ENCODE data around the gene ZNF532. TPM values are rescaled to one million over a fixed set of nuclear protein-coding genes. Genes with fewer than 3 reads are reported as not detected.

Gene ZNF532
- total RNA-seq, 5 donors from 2014 or later (not counting 1 experiment from before 2014, with no cell fraction given): 5.0 to 14.2 (median 7.8) TPM

GRCh38 chr18:58861861-58862301 lies 2.8 kb upstream of the ZNF532 start:
- Histone ChIP-seq H3K9me3 (no peaks in the 10 kb centered on the region), H3K27me3 (replicated peaks in 1 of 2; ENCODE audit: control insufficient read depth in 2 of 2, extremely low read depth in 1 of 2, insufficient read depth in 2 of 2, low read length in 1 of 2) (peaks cover 4 to 28% of the 10 kb centered on the region in 2 experiments), H3K4me3 (ENCODE audit: control insufficient read depth in 1 of 2, extremely low read depth in 1 of 2, low read length in 1 of 2) (no peak overlapping the region), H3K4me1 (ENCODE audit: control insufficient read depth in 1 of 2, extremely low read depth in 1 of 2, insufficient read depth in 2 of 2, low read length in 2 of 2) (peaks cover 0 to 15% of the 10 kb centered on the region in 2 experiments), H3K36me3 (ENCODE audit: control insufficient read depth in 2 of 2, extremely low read depth in 1 of 2, insufficient read depth in 1 of 2, low read length in 1 of 2) (no peaks in the 10 kb centered on the region), H3K27ac (ENCODE audit: low read length) (no peak overlapping the region)
- ChIA-PET POLR2A (interaction anchor here in 1 of 2 donors (0.7 kb wide), 1 partner anchor 320 kb away, joined by 3 read pairs; no protein-coding TSS in a partner anchor), CTCF (no interaction called here)
- Mint-ChIP-seq H3K4me1 (peaks cover 13 to 17% (median 17%) of the 10 kb centered on the region in 3 donors), H3K27ac (no peak overlapping the region), H3K36me3 (no peaks in the 10 kb centered on the region), H3K4me3 (peak overlapping the region in 1 of 3 donors; percentile 25), H3K9me3 (no peaks in the 10 kb centered on the region), H3K27me3 (peaks cover 62 to 65% of the 10 kb centered on the region in 2 donors)
- 60% methylated on average over 1 of the region's 5 CpGs for WGBS (ENCODE audit: insufficient coverage)
- ATAC-seq (replicated peaks in 1 of 4) (no peak), DNase-seq (no peak)

GRCh38 chr18:58862356-58862755 lies 2.3 kb upstream of the ZNF532 start:
- peak overlapping the region; percentile 73 to 75 (median 73) for H3K4me3 Mint-ChIP-seq
- Histone ChIP-seq H3K9me3 (no peaks in the 10 kb centered on the region), H3K36me3 (ENCODE audit: control insufficient read depth in 2 of 2, extremely low read depth in 1 of 2, insufficient read depth in 1 of 2, low read length in 1 of 2) (no peaks in the 10 kb centered on the region), H3K4me1 (ENCODE audit: control insufficient read depth in 1 of 2, extremely low read depth in 1 of 2, insufficient read depth in 2 of 2, low read length in 2 of 2) (peaks cover 0 to 15% of the 10 kb centered on the region in 2 experiments), H3K27me3 (replicated peaks in 1 of 2; ENCODE audit: control insufficient read depth in 2 of 2, extremely low read depth in 1 of 2, insufficient read depth in 2 of 2, low read length in 1 of 2) (peaks cover 4 to 28% of the 10 kb centered on the region in 2 experiments), H3K27ac (ENCODE audit: low read length) (peak overlapping the region; percentile 49), H3K4me3 (ENCODE audit: control insufficient read depth in 1 of 2, extremely low read depth in 1 of 2, low read length in 1 of 2) (no peak overlapping the region)
- H3K9me3 Mint-ChIP-seq: no peaks in the 10 kb centered on the region
- ATAC-seq (replicated peaks in 1 of 4): no peak
- no peaks in the 10 kb centered on the region for H3K36me3 Mint-ChIP-seq
- ChIA-PET POLR2A (interaction anchor here in 1 of 2 donors (0.7 kb wide), 1 partner anchor 320 kb away, joined by 3 read pairs; no protein-coding TSS in a partner anchor), CTCF (no interaction called here)
- peaks cover 59 to 70% of the 10 kb centered on the region in 2 donors for H3K27me3 Mint-ChIP-seq
- peaks cover 13 to 17% (median 17%) of the 10 kb centered on the region in 3 donors for H3K4me1 Mint-ChIP-seq
- 97% methylated on average over 6 of the region's 10 CpGs for WGBS (ENCODE audit: insufficient coverage)
- H3K27ac Mint-ChIP-seq: peak overlapping the region; percentile 75 to 89
- DNase-seq: no peak

GRCh38 chr18:58862851-58863538 lies 1.7 kb upstream of the ZNF532 start:
- Mint-ChIP-seq H3K9me3 (no peaks in the 10 kb centered on the region), H3K36me3 (peaks cover 4% of the 10 kb centered on the region), H3K4me3 (peak overlapping the region; percentile 73 to 75 (median 73)), H3K27me3 (peaks cover 63 to 76% of the 10 kb centered on the region in 2 donors), H3K4me1 (peaks cover 13 to 17% (median 17%) of the 10 kb centered on the region in 3 donors), H3K27ac (peak overlapping the region; percentile 75 to 89)
- Histone ChIP-seq H3K27ac (ENCODE audit: low read length) (peak overlapping the region; percentile 49), H3K36me3 (ENCODE audit: control insufficient read depth in 2 of 2, extremely low read depth in 1 of 2, insufficient read depth in 1 of 2, low read length in 1 of 2) (no peaks in the 10 kb centered on the region), H3K4me3 (ENCODE audit: control insufficient read depth in 1 of 2, extremely low read depth in 1 of 2, low read length in 1 of 2) (peak overlapping the region in 1 of 2 donors; percentile 30), H3K9me3 (no peaks in the 10 kb centered on the region), H3K4me1 (ENCODE audit: control insufficient read depth in 1 of 2, extremely low read depth in 1 of 2, insufficient read depth in 2 of 2, low read length in 2 of 2) (peaks cover 0 to 15% of the 10 kb centered on the region in 2 experiments), H3K27me3 (replicated peaks in 1 of 2; ENCODE audit: control insufficient read depth in 2 of 2, extremely low read depth in 1 of 2, insufficient read depth in 2 of 2, low read length in 1 of 2) (peaks cover 4 to 28% of the 10 kb centered on the region in 2 experiments)
- ATAC-seq (replicated peaks in 1 of 4) (peak; percentile 34 to 52 (median 40)), DNase-seq (peak in 16 of 35 experiments; percentile 4 to 39 (median 14))
- WGBS (ENCODE audit: insufficient coverage): 11% methylated on average over 44 of the region's 66 CpGs
- CTCF ChIA-PET: no interaction called here
- POLR2A ChIA-PET: no interaction called here

- WGBS (ENCODE audit: insufficient coverage): 6% methylated on average over 57 of the region's 72 CpGs
- Mint-ChIP-seq H3K9me3 (peaks cover 0 to 4% (median 3%) of the 10 kb centered on the region in 3 donors), H3K27ac (no peak overlapping the region), H3K27me3 (peaks cover 64 to 75% of the 10 kb centered on the region in 2 donors), H3K36me3 (peaks cover 9% of the 10 kb centered on the region), H3K4me3 (peak overlapping the region; percentile 49 to 73 (median 55)), H3K4me1 (peaks cover 13 to 17% (median 17%) of the 10 kb centered on the region in 3 donors)
- DNase-seq: peak in 28 of 35 experiments; percentile 4 to 52 (median 23)
- Histone ChIP-seq H3K4me1 (ENCODE audit: control insufficient read depth in 1 of 2, extremely low read depth in 1 of 2, insufficient read depth in 2 of 2, low read length in 2 of 2) (peaks cover 0 to 15% of the 10 kb centered on the region in 2 experiments), H3K36me3 (ENCODE audit: control insufficient read depth in 2 of 2, extremely low read depth in 1 of 2, insufficient read depth in 1 of 2, low read length in 1 of 2) (no peaks in the 10 kb centered on the region), H3K27me3 (replicated peaks in 1 of 2; ENCODE audit: control insufficient read depth in 2 of 2, extremely low read depth in 1 of 2, insufficient read depth in 2 of 2, low read length in 1 of 2) (peaks cover 4 to 28% of the 10 kb centered on the region in 2 experiments), H3K27ac (ENCODE audit: low read length) (no peak overlapping the region), H3K9me3 (no peaks in the 10 kb centered on the region), H3K4me3 (ENCODE audit: control insufficient read depth in 1 of 2, extremely low read depth in 1 of 2, low read length in 1 of 2) (no peak overlapping the region)
- ChIA-PET CTCF (no interaction called here), POLR2A (no interaction called here)
- ATAC-seq (replicated peaks in 1 of 4): peak; percentile 60 to 80 (median 66)
Measured at GRCh38 chr18:58863539-58864145, 1.0 kb upstream of the ZNF532 start.

GRCh38 chr18:58865033-58865590 lies 435 bp downstream of the ZNF532 start:
- peaks cover 9% of the 10 kb centered on the region for H3K36me3 Mint-ChIP-seq

GRCh38 chr18:58865701-58866065 lies 1.0 kb downstream of the ZNF532 start:
- no peak overlapping the region for H3K4me3 Mint-ChIP-seq

More at GRCh38 chr18:58865033-58865590, 435 bp downstream of the ZNF532 start:
- CTCF ChIA-PET: no interaction called here
- H3K9me3 ChIP-seq: no peaks in the 10 kb centered on the region
- H3K9me3 Mint-ChIP-seq: peaks cover 0 to 4% (median 3%) of the 10 kb centered on the region in 3 donors
- H3K4me3 Mint-ChIP-seq: peak overlapping the region in 2 of 3 donors; percentile 56 to 61
- DNase-seq (no peak), ATAC-seq (replicated peaks in 1 of 4) (no peak)
- peak overlapping the region; percentile 18 for H3K27ac ChIP-seq (ENCODE audit: low read length)
- peaks cover 2 to 21% of the 10 kb centered on the region in 2 experiments for H3K27me3 ChIP-seq (replicated peaks in 1 of 2; ENCODE audit: control insufficient read depth in 2 of 2, extremely low read depth in 1 of 2, insufficient read depth in 2 of 2, low read length in 1 of 2)
- 89% methylated on average over 3 of the region's 4 CpGs for WGBS (ENCODE audit: insufficient coverage)
- no peak overlapping the region for H3K4me3 ChIP-seq (ENCODE audit: control insufficient read depth in 1 of 2, extremely low read depth in 1 of 2, low read length in 1 of 2)
- peaks cover 70 to 78% of the 10 kb centered on the region in 2 donors for H3K27me3 Mint-ChIP-seq
- H3K4me1 ChIP-seq (ENCODE audit: control insufficient read depth in 1 of 2, extremely low read depth in 1 of 2, insufficient read depth in 2 of 2, low read length in 2 of 2): peaks cover 0 to 15% of the 10 kb centered on the region in 2 experiments
- H3K27ac Mint-ChIP-seq: peak overlapping the region; percentile 32 to 64
- POLR2A ChIA-PET: no interaction called here
- no peaks in the 10 kb centered on the region for H3K36me3 ChIP-seq (ENCODE audit: control insufficient read depth in 2 of 2, extremely low read depth in 1 of 2, insufficient read depth in 1 of 2, low read length in 1 of 2)
- peaks cover 13 to 17% (median 17%) of the 10 kb centered on the region in 3 donors for H3K4me1 Mint-ChIP-seq

More at GRCh38 chr18:58865701-58866065, 1.0 kb downstream of the ZNF532 start:
- ChIA-PET CTCF (no interaction called here), POLR2A (no interaction called here)
- no peak for ATAC-seq (replicated peaks in 1 of 4)
- H3K27me3 Mint-ChIP-seq: peaks cover 73 to 80% of the 10 kb centered on the region in 2 donors
- Histone ChIP-seq H3K4me3 (ENCODE audit: control insufficient read depth in 1 of 2, extremely low read depth in 1 of 2, low read length in 1 of 2) (no peak overlapping the region), H3K36me3 (ENCODE audit: control insufficient read depth in 2 of 2, extremely low read depth in 1 of 2, insufficient read depth in 1 of 2, low read length in 1 of 2) (no peaks in the 10 kb centered on the region), H3K27me3 (replicated peaks in 1 of 2; ENCODE audit: control insufficient read depth in 2 of 2, extremely low read depth in 1 of 2, insufficient read depth in 2 of 2, low read length in 1 of 2) (peaks cover 2 to 27% of the 10 kb centered on the region in 2 experiments), H3K9me3 (no peaks in the 10 kb centered on the region), H3K4me1 (ENCODE audit: control insufficient read depth in 1 of 2, extremely low read depth in 1 of 2, insufficient read depth in 2 of 2, low read length in 2 of 2) (peaks cover 0 to 15% of the 10 kb centered on the region in 2 experiments), H3K27ac (ENCODE audit: low read length) (no peak overlapping the region)
- DNase-seq: no peak
- peaks cover 0 to 4% (median 3%) of the 10 kb centered on the region in 3 donors for H3K9me3 Mint-ChIP-seq
- H3K36me3 Mint-ChIP-seq: peaks cover 9% of the 10 kb centered on the region
- peaks cover 13 to 17% (median 17%) of the 10 kb centered on the region in 3 donors for H3K4me1 Mint-ChIP-seq
- no peak overlapping the region for H3K27ac Mint-ChIP-seq
- WGBS (ENCODE audit: insufficient coverage): 95% methylated on average over 7 of the region's 8 CpGs
